A673 (cell line): Measurements from ENCODE around the gene UFD1. TPM values are rescaled to one million over a fixed set of nuclear protein-coding genes. Genes with fewer than 3 reads are reported as not detected.

Experiments
- BruUV-seq: library from RNA; stranded (reverse); fragments of 400-500 nt; replicated peaks from 2 replicates; lab custom pipeline; 2021; lab: Mats Ljungman, UMichigan
- CTCF ChIA-PET: fragments of 300-600 bp; sonication (Branson Sonifier 250); formaldehyde crosslinking; loops from one replicate; lab custom pipeline; 2022; ENCODE audit warnings: antibody characterized with exemption; lab: Charles Lee
- POLR2A ChIA-PET: fragments of 300-600 bp; sonication (Branson Sonifier 250); formaldehyde crosslinking; loops from one replicate; lab custom pipeline; 2022; ENCODE audit warnings: antibody characterized with exemption; ENCODE audit not compliant: low non-redundant PET; lab: Charles Lee
- DNase-seq: peaks from one replicate; pipeline ENCODE4 v3.0.0-alpha.2; 2015; ENCODE audit warnings: low spot score
- H3K27ac ChIP-seq: fragments of 200-600 bp; sonication (generic); 2 replicates; pipeline ENCODE4 v1.5.1; 2016; ENCODE audit warnings: mixed run types, low read depth, mild to moderate bottlenecking, mixed read lengths, antibody characterized with exemption, low read length; ENCODE audit not compliant: poor library complexity, severe bottlenecking
- H3K27me3 ChIP-seq: fragments of 200-600 bp; sonication (generic); replicated peaks from 2 replicates; pipeline ENCODE4 v1.6.1; 2017; ENCODE audit warnings: mixed run types, low read depth, mild to moderate bottlenecking, mixed read lengths, antibody characterized with exemption, low read length; ENCODE audit not compliant: insufficient read depth, poor library complexity
- H3K36me3 ChIP-seq: fragments of 200-600 bp; sonication (generic); 2 replicates; pipeline ENCODE4 v1.6.1; 2016; ENCODE audit warnings: mixed run types, mild to moderate bottlenecking, mixed read lengths, antibody characterized with exemption, low read length; ENCODE audit not compliant: insufficient read depth, poor library complexity, severe bottlenecking
- H3K4me1 ChIP-seq: fragments of 200-600 bp; sonication (generic); 2 replicates; pipeline ENCODE4 v1.6.1; 2017; ENCODE audit warnings: mixed run types, mild to moderate bottlenecking, mixed read lengths, antibody characterized with exemption, low read length; ENCODE audit not compliant: insufficient read depth, poor library complexity, severe bottlenecking
- H3K4me3 ChIP-seq: fragments of 200-600 bp; sonication (generic); 2 replicates; pipeline ENCODE4 v1.5.1; 2016; ENCODE audit warnings: low read depth, mixed run types, mild to moderate bottlenecking, mixed read lengths, low read length; ENCODE audit not compliant: poor library complexity, severe bottlenecking
- H3K9me3 ChIP-seq: fragments of 200-600 bp; sonication (generic); 2 replicates; pipeline ENCODE4 v1.6.1; 2016; ENCODE audit warnings: mixed run types, low read depth, mild to moderate bottlenecking, mixed read lengths, antibody characterized with exemption, low read length; ENCODE audit not compliant: poor library complexity, severe bottlenecking
- CTCF ChIP-seq: fragments of 300-800, 200-600 bp; sonication (generic); conservative IDR thresholded peaks from 2 replicates; pipeline ENCODE4 v1.5.1; 2017; ENCODE audit warnings: low read depth, mild to moderate bottlenecking, antibody characterized with exemption, low read length, moderate library complexity, mixed read lengths
- EZH2 ChIP-seq: fragments of 200-600 bp; sonication (generic); IDR thresholded peaks from 2 replicates; pipeline ENCODE4 v1.6.1; 2017; ENCODE audit warnings: borderline replicate concordance, low read depth, mild to moderate bottlenecking, mixed read lengths, antibody characterized with exemption, low read length; ENCODE audit not compliant: poor library complexity, severe bottlenecking
- intact Hi-C: fragments of 100-400 bp; cut with micrococcal nuclease; formaldehyde crosslinking; loops from one replicate; pipeline ENCODE4 v1.10.0; 2022; ENCODE audit not compliant: unreplicated experiment
- total RNA-seq: library from RNA; stranded (reverse); gene quantifications from 2 replicates; pipeline ENCODE4 v1.2.3, GENCODE V29; 2021

The UFD1 gene
- total RNA-seq, 1 experiment from 2014 or later = 195 TPM

GRCh38 chr22:19505735-19506126 is 26.7 kb upstream of the UFD1 start:
- Histone ChIP-seq H3K36me3 (peaks cover 17% of the 10 kb centered on the region), H3K4me1 (no peaks in the 10 kb centered on the region), H3K9me3 (no peaks in the 10 kb centered on the region), H3K27ac (no peak overlapping the region), H3K27me3 (no peaks in the 10 kb centered on the region), H3K4me3 (no peak overlapping the region)
- DNase-seq = no peak
- intact Hi-C loops = no loop called here
- POLR2A ChIA-PET = no interaction called here
- no peak for TF ChIP-seq EZH2
- TF ChIP-seq CTCF = no peak
- BruUV-seq = no TSS peak
- CTCF ChIA-PET = no interaction called here

- Histone ChIP-seq H3K4me1 (no peaks in the 10 kb centered on the region), H3K27ac (no peak overlapping the region), H3K4me3 (no peak overlapping the region), H3K36me3 (peaks cover 11% of the 10 kb centered on the region), H3K27me3 (no peaks in the 10 kb centered on the region), H3K9me3 (no peaks in the 10 kb centered on the region)
- intact Hi-C loops = no loop called here
- no TSS peak for BruUV-seq
- no peak for TF ChIP-seq EZH2
- no peak for TF ChIP-seq CTCF
- ChIA-PET CTCF (no interaction called here), POLR2A (no interaction called here)
- DNase-seq = no peak
Measured at GRCh38 chr22:19504900-19505734, 26.1 kb upstream of the UFD1 start.

GRCh38 chr22:19503869-19504268 is 24.9 kb upstream of the UFD1 start:
- DNase-seq = no peak
- Histone ChIP-seq H3K9me3 (no peaks in the 10 kb centered on the region), H3K36me3 (peaks cover 14% of the 10 kb centered on the region), H3K27ac (no peak overlapping the region), H3K4me3 (no peak overlapping the region), H3K4me1 (no peaks in the 10 kb centered on the region), H3K27me3 (no peaks in the 10 kb centered on the region)
- CTCF ChIA-PET = no interaction called here
- TF ChIP-seq EZH2 (no peak), CTCF (no peak)
- BruUV-seq = no TSS peak
- intact Hi-C loops = no loop called here
- POLR2A ChIA-PET = no interaction called here
